Stimulated activated CD4-positive, alpha-beta T cell treated with anti-CD3 and anti-CD28 coated beads, Interleukin-1b, Interleukin-23, amount 100 ng/mL, for 48 hours (primary cell): Measurements from ENCODE around the gene HINT3.
"Not testable (repeated sequence)": the region's sequence is repeated elsewhere in the genome, so short reads cannot be mapped to it uniquely, and the experiment has no call there.

ENCODE experiments used
- DNase-seq: peaks from one replicate; pipeline ENCODE4 v3.0.0-alpha.2; 2020

Gene HINT3

DNA sequence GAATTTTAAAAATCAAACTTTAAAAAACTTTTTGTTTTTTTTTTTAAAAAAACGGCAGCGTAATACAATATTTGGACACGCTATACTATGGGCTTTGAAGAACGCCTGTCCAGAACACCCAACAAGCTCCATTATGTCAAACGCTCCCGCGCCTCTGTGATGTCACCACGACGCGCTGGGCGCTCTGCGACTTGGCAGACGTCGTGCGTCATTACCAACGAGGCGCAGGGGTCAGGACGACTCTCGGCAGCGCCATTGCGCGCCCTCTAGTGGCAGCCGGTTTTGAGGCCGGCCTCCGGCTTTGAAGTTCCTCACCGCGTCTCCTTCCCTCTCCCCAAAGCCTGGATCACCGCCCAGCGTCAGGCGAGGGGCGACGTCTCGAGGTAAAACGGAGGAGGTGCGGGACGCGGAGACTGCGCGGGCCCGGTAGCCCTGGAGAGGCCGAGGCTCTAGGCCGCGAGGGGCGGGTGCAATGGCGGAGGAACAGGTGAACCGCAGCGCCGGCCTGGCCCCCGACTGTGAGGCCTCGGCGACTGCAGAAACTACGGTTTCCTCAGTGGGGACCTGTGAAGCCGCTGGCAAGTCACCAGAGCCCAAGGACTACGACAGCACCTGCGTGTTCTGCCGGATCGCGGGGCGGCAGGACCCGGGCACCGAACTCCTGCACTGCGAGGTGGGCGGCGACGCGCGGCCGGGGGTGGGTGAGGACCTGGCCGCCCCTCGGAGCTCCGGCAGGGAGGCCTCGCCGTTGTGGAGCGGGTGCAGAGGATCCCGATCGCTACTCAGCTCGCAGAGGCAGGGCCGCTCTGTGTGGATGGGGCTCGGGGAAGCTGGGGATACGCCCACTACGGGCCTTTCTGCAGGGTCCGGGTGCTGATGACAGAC, at the start of gene HINT3:
Gene HINT3 (plus strand): TSS at position 265 of the 885 bp plus-strand sequence. CDS start 208 bp downstream, at position 473.
- DNase-seq, result peak; percentile 98

DNA sequence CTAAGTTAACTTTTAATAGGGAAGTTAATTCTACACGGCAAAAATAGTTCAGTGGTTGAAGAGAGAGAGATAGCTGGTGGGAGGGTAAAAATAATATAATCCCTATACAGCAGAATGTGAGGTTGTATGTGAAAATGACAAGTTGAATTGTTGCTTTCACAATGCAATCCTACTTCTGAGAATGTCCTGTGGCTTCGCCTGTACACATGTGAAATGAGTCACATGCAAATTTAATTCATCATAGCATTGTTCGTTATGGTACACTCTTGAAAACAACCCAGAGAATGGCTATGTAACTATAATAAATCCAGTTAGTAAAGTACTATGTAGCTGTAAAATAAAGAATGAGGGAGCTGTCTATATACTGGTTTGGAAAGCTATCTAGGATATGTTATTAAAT, 46.0 kb upstream of the HINT3 start:
- no peak for DNase-seq

DNA sequence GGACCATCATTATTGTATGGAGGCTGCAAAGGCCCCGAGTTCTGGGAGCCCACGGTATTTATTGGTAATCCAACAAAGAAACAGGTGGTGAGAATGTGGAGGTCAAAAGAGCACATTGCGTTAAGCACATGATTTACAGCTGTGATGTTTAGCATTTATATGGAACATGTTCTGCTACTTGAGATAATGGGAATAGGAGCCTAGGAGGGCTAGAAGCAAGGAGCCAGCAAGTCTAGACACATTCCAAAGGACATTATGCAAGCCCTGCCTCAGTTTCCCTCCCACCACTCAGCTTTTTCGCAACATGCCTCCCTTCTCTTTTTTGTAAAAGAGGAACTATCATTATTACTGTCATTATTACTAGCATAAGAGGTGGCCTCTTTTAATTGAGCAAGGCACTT, 45.5 kb upstream of the HINT3 start:
- DNase-seq, result not testable (repeated sequence)

DNA sequence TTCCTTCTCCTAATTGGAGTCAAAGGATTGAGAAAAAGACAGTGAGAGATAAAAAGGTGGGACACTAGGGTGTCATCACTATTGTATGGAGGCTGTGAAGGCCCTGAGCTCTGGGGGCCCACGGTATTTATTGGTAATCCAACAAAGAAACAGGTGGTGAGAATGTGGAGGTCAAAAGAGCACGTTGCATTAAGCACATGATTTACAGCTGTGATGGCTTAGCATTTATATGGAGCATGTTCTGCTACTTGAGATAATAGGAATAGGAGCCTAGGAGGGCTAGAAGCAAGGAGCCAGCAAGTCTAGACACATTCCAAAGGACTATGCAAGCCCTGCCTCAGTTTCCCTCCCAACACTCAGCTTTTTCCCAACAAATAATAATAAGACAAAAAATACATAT, 44.1 kb upstream of the HINT3 start:
- DNase-seq, result not testable (repeated sequence)

DNA sequence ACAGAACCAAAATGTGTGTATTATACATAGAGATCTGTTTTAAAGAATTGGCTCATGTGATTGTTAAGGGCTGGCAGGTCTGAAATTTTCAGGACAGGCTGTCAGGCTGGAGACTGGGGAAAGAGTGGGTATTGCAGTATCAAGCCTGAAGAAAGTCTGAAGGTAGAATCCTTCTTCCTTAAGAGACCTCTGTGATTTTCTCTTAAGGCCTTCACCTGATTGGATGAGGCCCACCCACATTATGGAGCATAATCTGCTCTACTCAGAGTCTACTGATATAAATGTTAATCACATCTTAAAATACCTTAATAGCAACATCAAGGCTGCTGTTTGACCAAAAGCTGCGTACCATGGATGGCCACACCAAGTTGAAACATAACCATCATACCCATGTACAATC, 43.4 kb upstream of the HINT3 start:
- DNase-seq, result no peak

DNA sequence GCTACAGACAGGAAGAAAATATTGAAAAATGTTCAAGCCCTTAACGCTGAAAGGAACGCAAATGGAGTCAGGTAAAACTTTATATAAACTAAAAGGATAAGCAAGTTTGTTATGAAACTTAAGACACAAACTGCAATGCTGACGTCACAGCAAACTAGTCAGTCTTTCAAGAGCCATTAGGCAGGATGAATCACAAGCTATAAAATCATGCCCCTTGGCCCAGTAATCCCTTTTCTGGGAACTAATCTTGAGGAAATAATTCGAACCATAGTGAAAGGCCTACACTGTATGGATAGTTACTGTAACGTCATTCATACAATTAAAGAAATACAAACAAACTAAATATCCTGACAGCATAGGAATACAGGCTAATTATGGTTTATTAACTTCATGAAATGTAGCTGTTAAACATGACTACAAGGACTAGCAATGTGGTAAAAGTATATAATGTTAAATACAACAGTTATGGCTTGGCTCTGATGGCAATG, 42.7 kb upstream of the HINT3 start:
- DNase-seq, result no peak

DNA sequence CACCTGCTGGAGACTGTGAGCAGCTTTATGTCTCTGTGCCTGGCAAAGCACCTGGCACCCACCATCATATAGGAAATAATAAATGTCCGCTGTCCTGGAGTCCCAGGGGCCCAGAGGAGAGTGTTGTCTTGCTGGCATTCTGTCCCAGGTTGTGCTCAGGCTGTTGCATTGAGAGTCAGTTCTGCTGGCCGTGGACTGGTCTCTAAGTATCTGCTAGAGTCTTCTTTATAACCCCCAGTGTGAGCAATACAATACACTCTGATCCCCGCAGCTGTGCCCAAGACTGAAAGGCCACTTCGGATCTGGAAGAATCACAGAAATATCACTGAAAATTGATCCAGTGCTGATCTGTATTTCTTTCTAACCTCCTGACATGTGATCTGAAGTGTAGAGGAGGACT, 38.3 kb upstream of the HINT3 start:
- DNase-seq, result no peak

DNA sequence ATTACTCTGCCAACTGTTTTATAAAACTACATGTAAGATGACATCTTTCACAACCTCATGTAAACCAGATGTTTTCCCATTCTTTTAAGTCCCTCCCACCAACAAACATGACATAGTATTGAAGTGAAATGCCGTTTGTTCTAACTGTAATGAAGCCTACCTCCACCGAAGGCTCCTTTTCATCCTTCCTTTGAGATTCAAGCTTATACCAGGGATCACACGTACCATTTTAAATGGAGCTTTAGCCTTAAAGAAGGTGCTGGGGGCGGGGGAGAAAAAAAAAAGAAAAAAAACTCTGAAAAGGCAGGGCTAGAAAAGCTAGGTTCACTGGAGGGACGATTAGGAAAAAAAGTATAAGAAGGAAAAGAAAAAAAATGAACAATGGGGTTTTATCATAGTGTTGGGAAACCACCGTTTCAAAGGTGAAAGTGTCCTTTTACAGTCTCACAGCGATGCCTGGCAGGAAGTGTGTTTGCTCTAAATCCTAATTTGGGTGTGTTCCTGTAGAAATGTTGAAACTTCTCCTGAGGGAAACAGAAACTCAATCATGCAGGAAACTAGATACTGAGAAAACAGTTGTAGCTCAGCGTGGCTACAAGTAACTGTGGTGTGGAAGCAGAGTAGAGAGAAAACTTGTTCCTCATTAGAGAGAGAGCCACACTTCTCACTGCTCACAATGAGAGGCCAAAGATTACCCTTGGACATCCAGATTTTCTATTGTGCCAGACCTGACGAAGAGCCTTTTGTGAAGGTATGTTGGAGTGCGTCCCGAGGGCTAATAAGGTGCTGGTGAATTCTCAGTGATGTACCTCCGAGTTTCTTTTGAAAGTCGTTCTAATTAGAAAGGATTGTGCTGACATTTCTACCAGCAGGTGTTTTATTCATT, 37.6 kb upstream of the HINT3 start:
- DNase-seq, result peak; percentile 59

DNA sequence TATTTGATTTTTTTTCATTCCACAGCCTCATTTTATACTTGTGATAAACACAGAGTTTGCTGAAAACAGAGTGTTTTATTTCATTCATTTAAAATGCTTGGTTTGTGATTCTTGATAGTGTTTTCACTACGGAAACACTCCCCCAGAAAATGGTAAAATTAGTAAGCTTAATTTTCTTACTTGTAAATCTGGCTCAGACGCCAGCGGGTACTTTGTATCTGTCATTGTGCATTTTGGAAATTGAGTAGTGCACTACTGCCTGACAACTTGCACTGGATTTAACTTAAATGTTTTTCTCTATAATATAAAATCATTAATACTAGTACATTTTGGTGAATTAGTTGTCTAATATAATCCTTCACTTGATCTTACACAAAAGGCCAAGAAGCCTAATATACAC, 37.0 kb upstream of the HINT3 start:
- no peak for DNase-seq

DNA sequence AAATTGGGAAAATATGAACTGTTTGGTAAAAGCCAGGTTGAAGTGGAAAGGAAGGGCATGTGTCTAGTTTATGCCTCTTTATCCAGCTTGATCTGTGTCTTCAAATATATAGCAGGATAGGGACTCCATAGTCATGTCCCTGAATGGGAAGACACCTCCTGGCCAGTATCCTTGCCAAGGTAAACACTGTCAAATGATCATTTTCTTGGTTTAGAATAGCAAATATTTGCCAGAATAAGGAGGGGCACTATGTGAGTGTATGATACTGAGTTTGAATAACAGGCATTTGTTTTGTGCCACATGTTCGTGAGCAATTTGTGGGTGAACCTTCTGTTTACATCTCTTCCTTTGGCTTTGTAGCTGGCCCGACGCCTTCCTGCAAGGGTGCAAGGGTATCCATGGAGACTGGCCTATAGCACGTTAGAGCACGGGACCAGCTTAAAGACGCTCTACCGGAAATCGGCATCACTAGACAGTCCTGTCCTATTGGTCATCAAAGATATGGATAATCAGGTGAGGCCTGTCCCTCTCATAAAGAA, 34.2 kb upstream of the HINT3 start:
- DNase-seq, result no peak

DNA sequence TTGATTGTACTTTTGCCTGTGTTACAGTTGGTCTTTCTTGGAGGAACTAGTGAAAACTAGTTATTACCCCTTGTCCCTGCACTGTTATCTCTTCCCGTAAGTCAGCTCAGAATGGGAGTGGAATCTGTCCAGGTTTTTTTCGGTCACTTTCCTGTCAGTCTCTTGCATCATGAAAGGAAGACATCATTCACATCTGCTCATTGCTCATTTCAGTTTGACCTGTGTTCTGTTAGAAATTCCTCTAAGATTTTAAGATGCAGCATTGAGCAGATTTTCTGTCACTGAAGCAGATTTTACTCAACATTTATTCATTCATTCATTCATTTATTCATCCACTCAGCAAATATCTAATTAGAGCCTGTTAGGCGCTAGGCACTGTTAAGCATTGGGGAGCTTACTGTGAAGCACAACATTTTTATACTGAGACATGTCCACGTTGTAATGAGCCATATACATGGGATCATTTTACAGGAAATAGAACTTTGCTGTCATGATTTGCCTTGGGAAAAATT, 33.1 kb upstream of the HINT3 start:
- no peak for DNase-seq

DNA sequence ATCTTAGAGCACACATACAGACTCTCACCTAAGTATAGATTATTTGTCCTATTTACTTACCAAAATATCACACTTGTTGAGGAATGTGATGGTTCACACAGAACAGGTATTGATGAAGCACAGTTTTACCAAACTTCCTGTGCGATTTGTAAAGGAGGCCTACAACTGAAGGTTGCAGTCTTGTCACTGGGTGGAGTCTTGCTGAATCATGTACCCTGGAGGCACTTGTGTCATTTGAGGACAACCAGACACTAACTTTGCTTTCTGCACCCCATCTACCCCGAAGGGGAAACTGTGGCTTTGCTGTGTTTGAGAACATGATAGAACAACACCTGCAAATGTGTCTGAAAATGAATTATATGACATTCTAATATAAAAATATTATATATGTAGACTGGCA, 32.4 kb upstream of the HINT3 start:
- DNase-seq, result no peak

DNA sequence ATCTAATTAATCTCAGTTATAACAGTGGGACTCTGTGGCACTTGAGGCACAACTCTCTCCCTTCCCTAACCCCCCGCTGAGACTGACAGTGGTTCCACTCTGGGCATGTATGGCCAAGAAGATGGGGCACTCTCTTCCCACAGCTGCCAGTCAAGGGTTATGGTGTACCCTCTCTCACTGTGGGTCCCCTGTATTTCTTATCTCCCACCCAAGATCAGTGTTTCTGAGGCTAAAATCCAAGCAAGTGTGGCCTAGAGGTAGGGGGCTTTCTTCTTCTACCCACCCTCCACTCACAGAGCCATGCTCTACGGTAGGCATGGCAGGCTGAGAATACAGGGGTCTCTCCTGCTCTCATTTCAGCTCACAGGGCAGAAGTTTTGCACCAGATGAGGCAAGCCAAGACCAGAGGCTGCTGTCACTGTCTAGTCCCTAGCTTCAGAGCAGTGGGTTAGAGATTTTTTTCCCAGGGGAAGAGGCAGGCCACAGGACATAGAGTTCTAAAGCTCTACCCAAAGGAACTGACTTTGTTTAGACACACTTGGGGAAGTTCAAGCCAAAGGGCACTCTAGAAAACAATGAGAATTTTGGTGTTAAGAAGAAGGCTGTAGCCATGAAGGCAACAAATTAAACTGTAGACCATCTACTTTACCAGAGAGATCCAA, 31.7 kb upstream of the HINT3 start:
- DNase-seq, result no peak

DNA sequence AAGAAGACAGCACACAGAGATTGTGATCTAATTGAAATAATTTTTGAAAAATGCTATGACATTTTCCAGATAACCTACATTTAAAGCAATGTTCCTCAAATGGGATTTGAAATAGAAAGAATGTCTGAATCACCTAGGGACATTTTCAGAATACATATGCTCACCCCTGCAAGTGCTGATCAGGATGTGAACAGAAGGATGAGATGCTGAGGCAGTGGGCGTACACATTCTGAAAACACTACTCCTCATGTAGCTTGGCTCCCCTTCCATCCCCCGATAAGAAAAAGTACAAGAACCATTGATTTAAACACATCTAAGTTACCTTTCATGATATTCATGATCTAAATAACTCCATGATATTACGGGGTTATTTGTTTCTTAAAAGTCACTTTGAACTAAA, 29.9 kb upstream of the HINT3 start:
- no peak for DNase-seq

DNA sequence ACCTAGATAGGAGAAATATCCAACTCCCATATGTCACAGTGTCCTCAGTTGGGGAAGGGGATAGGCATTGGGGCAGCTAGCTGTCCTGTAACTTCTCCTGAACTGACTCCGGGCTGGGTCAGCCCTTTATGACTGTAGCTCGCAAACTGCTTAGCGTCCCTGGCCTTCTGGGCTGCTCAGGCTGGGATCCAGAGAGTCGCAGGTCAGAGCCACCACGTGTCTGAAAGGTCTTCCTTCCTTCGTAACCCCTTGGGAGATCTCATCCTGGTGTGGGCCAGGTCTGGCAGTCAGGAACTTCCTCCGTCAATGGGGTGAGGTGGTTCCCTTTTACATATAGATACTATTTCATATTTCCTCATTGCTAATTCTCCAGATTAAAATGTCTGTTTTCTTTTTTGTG, 28.8 kb upstream of the HINT3 start:
- DNase-seq, result no peak

DNA sequence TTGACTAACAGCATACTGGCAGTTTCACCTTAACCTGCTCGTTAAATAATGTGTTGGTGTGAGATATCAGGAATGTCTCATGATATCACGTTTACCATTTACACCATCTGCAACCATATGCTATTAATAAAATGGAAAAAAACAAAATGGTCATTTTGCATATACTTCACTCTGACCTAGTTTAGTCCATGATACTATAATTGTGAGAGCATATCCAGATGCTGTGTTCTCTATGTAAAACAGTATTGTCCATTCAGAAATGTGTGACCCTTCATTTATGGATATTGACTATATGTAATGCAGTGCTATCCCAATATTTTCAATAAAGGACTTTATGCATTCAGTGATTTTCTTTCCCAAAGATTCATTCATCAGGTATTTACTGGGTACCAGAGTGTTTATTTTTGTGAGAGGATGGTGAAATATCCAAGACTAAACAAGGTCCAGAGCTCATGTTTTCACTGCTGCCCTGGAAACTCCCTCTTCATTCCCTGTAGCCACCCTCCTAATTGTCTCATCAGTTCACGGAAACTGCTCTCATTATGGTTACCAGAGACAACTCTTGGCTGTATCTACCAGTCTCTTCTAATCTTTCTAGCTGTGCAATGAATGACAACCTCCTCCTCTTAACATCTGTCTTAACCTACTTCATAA, 25.7 kb upstream of the HINT3 start:
- DNase-seq, result no peak

DNA sequence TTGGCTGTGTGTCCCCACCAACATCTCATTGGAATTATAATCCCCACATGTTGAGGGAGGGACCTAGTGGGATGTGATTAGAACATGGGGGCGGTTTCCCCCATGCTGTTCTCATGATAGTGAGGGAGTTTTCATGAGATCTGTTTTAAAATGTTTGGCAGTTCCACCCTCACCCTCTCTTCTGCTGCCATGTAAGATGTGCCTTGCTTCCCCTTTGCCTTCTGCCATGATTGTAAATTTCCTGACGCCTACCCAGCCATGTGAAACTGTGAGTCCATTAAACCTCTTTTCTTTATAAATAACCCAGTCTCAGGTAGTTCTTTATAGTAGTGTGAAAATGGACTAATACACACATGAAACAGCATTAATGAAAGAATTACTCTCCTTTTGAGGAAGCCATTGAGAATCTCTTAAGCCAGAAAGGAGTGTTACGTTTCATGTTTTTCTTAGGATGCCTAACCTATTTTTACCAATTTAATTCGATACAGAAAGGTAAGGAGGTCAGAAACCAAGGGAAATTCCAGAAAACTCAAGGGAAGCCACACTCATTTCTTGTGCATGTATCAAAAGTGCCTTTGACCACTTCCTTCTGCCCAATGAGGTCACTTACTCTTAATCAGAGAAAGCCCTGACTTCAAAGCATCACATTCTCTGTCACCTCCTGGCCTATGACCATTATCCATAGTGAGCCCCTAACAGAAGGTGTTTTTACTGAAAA, 24.7 kb upstream of the HINT3 start:
- no peak for DNase-seq

DNA sequence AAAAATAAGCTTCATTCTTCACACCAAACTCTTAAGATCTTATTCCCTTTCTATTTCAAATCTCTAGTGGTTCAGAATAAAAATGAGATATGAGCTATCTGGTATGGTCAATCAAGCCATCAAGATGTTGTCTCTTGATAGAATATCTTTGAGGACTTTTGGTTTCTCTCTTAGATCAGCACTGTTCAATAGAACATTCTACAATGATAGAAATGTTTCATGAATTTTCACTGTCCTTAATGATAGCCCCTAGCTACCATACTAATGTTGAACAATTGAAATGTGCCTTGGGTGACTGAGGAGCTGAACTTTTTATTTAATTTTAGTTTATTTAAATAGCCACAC, 24.1 kb upstream of the HINT3 start:
- no peak for DNase-seq

DNA sequence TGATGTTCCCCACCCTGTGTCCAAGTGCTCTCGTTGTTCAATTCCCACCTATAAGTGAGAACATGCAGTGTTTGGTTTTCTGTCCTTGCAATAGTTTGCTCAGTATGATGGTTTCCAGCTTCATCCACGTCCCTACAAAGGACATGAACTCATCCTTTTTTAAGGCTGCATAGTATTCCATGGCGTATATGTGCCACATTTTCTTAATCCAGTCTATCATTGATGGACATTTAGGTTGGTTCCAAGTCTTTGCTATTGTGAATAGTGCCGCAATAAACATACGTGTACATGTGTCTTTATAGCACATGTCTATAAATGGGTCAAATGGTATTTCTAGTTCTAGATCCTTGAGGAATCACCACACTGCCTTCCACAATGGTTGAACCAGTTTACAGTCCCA, 21.1 kb upstream of the HINT3 start:
- DNase-seq, result not testable (repeated sequence)

DNA sequence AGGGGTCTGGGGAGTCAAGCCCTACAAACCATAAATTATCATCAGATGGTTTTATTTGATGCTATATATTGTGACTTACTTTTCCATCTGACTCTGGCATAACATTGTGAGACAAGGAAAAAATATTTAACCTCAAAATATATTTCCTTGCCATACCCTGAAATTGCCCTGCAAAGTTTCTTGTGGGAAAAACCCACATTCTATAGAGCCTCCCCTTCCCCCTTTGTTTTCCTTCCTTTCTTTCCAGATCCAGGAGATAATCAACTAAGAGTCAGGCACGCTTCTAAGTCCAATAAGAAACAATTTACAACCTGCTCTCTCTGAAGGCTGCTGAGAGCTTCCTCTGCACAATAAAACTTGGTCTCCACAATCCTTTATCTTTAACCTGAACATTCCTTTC, 17.5 kb upstream of the HINT3 start:
- DNase-seq, result no peak

DNA sequence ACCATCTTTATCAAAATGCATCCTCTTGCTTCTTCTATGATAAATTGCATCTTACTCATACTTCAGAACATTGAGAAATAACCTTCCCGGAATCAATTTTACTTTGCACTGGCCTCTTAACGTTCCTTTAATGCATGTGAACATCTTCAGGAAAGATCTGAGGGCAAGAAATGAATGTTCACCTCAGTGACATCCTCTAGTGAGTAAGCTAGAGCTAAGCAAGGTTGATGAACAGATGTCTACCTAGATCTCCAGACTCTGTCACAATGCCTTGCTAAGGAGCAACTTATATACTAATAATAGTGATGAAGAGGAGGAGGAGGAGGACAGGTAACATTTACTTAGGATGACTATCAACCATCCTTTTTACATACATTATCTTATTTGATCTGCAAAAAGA, 16.8 kb upstream of the HINT3 start:
- no peak for DNase-seq
